GM12801 (cell line): ENCODE results near the gene STRN4.

Experiments used
- TF ChIP-seq, protein P1 (sequence below): IDR thresholded peaks from one replicate; pipeline ENCODE4 v1.5.1; 2011; ENCODE audit warnings: control low read depth; ENCODE audit not compliant: insufficient read length; ENCODE audit errors: extremely low read depth

STRN4 gene

GRCh38 chr19:46787040-46787330 is 40.7 kb upstream of the STRN4 start:
- TF ChIP-seq, protein P1, sequence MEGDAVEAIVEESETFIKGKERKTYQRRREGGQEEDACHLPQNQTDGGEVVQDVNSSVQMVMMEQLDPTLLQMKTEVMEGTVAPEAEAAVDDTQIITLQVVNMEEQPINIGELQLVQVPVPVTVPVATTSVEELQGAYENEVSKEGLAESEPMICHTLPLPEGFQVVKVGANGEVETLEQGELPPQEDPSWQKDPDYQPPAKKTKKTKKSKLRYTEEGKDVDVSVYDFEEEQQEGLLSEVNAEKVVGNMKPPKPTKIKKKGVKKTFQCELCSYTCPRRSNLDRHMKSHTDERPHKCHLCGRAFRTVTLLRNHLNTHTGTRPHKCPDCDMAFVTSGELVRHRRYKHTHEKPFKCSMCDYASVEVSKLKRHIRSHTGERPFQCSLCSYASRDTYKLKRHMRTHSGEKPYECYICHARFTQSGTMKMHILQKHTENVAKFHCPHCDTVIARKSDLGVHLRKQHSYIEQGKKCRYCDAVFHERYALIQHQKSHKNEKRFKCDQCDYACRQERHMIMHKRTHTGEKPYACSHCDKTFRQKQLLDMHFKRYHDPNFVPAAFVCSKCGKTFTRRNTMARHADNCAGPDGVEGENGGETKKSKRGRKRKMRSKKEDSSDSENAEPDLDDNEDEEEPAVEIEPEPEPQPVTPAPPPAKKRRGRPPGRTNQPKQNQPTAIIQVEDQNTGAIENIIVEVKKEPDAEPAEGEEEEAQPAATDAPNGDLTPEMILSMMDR, result no peak

DNA sequence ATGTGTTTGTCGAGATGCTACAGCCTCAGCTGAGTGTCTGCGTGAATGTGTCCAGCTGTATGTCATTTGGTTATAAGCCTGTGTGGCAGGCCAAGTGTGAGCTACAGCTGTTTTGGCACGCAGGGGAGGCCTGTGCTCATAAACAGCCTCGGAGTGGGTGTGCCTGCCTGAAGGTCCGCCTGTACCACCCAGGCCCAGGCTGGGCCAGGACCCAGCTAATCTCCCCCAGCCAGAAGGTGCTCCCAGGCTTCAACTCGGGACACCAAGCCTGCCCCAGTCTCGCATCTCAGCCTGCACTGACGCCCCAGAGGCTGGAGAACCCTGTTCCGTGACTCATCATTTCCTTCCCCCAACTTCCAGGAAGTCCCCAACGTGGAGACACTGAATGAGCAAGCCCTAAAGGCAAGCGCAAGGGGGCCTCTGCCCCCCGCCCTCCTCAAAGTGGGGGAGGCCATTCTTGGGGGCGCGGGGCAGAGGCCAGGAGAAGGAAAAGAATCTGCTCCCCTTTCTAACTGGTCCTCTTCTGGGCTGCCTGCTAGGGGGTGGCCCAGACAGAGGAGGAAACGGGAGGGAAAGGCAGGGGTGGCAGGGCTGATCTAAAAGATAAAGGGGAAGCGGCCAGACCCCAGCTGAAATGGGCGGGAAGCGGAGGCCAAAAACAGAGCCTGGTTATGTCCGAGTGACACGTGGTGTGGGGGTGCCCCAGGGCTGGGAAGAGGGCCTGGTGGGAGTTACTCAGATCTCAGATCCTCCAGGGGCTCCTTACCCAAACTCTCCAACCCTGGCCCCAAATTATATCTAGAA is 40.2 kb upstream of the STRN4 start:
- TF ChIP-seq, protein P1, result no peak

DNA sequence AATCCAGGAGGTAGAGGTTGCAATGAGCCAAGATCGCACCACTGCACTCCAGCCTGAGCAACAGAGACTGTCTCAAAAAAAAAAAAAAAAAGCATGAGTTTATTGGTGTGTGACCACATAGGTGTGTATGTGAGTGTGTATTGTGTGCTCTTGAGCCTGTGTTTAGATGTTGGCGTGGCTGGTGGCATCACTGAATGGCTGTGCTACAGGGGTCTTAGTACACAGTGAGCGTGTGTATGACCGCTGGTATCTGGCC is 39.7 kb upstream of the STRN4 start:
- TF ChIP-seq, protein P1, result no peak

DNA sequence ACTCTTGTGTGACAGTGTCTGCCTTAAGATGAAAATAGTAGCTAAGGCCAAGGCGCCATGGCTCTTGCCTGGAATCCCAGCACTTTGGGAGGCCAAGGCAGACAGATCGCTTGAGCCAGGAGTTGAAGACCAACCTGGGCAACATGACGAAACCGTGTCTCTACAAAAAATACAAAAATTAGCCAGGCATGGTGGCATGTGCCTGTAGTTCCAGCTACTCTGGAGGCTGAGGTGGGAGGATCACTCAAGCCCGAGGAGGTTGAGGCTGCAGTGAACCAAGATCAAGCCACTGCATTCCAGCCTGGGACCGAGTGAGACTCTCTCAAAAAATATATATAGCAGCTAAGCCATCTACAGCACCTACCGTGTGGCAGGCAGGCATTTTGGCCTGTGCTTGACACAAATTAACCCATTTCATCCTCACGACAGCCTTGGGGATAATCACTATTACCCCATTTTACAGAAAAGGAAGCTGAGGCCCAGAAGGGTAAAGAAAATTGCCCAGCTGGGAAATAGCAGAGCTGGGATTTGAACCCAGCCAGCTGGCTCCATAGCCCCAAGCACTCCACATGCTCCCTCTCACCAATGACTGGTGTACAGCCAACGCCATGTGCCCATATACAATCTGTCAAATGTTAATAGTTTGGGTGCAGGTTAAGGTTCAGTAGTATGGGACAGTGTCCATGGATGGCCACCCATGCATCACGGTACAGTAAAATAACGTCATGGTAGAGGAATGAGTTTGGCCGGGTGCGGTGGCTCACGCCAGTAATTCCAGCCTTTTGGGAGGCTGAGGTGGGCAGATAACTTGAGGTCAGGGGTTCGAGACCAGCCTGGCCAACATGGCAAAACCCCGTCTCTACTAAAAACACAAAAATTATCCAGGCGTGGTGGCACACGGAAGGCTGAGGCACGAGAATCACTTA is 39.1 kb upstream of the STRN4 start:
- TF ChIP-seq, protein P1, result no peak

- TF ChIP-seq, protein P1, result no peak
Measured at GRCh38 chr19:46784262-46785053, 38.2 kb upstream of the STRN4 start.

GRCh38 chr19:46783670-46784069 is 37.4 kb upstream of the STRN4 start:
- TF ChIP-seq, protein P1, result no peak
